Stimulated activated CD8-positive, alpha-beta memory T cell treated with anti-CD3 and anti-CD28 coated beads, Interleukin-7, amount 100 ng/mL, for 24 hours (primary cell): ENCODE measurements around the gene BNC2.

ENCODE experiments used
- DNase-seq: peaks from one replicate; pipeline ENCODE4 v3.0.0-alpha.2; 2020; ENCODE audit warnings: low read depth

Gene BNC2

DNA sequence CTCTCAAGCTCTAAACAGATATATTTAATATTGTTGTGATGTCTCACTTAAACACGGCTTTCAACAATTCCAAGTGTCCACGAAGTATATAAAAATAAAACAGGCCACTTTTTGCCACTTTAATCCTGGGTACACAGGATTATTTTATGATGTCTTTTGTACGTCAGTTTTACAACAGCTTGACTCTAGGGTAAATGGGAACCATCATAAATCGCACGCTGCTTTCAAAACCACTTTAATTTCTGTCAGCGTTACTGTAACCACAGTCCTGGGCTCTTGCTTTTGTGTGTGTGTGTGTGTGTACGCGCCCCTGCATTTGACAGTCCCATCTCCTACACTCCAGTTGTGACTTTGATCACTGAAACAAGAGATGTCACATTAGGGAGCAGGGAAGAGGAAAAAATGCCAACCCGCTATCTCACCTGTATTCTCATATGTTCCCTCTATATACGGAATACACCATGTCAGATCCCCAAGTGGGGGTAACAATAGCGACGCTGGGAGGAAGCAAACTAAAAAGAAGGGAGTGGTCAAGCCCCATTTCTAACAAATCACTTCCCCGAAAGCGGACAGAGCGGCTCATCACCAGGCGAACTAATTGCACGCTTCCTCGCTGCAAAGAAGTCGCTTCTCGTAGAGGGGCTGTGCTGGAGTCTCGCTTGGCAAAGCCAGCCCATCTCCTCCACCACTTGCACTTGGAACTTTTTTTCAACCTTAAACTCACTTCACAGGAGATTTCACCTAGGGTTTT lies 1.2 kb downstream of the BNC2 start:
- DNase-seq = no peak

GRCh38 chr9:16868701-16869100 lies 1.8 kb downstream of the BNC2 start:
- DNase-seq = no peak

GRCh38 chr9:16867576-16868311 lies 2.7 kb downstream of the BNC2 start:
- no peak for DNase-seq

DNA sequence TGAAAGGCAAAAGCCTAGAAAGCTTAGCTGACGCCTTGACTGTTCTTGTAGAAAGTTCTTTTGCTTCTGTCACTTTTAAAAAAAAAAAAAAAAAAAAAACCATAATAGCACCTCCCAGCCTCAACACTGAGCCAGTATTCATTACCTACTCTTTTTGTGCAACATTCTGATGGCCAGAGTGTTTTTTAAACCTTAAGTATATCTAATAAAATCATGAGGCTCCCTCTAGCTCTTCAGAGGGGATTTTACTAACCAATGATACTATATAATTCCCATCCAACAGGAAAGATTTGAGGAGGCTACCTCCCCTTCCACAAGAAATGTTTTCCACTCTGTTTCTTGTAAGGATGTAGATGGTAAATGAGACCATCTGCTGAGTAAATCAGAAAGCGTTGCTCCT lies 3.9 kb downstream of the BNC2 start:
- DNase-seq = no peak

GRCh38 chr9:16864649-16865434 lies 5.6 kb downstream of the BNC2 start:
- no peak for DNase-seq

DNA sequence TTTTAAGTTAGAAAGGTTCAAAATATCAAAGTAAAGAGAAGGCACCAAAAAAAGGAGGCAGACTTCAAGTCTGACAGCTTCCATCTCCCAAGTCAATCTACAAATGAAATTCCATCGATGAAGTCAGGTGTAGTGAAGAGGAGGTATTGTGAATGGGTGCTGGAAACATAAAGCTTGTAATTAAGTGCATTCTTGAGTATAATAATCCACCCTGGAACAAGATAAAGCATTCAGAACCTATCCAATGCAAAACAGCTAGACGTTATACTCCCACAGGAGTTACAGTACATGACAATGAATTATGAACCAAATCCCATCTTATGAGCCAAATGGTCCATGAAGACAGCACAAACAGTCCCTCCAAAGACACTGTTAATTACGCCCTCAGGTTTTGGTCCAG lies 22.3 kb downstream of the BNC2 start:
- DNase-seq = no peak

GRCh38 chr9:16846986-16847385 lies 23.5 kb downstream of the BNC2 start:
- no peak for DNase-seq

- no peak for DNase-seq
Observed at GRCh38 chr9:16846367-16846766, 24.1 kb downstream of the BNC2 start.

DNA sequence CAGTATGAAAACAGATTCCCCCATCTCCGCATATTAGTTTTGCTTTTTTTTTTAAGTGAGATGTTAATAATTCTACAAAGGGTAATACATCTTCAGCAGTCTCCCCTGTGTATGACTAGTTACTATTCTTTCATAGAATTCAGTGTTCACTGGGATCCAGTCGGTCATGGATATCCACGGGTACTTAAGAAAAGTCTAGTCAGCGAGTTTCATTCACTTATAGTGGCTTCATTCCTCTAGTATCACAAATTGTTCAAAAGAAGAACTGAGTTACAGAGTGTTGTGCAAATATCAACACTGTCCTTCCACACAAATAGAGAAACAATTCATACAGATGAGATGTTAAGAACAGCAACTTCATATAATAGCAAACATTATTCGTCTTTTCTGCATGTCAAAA lies 35.7 kb downstream of the BNC2 start:
- DNase-seq = no peak

DNA sequence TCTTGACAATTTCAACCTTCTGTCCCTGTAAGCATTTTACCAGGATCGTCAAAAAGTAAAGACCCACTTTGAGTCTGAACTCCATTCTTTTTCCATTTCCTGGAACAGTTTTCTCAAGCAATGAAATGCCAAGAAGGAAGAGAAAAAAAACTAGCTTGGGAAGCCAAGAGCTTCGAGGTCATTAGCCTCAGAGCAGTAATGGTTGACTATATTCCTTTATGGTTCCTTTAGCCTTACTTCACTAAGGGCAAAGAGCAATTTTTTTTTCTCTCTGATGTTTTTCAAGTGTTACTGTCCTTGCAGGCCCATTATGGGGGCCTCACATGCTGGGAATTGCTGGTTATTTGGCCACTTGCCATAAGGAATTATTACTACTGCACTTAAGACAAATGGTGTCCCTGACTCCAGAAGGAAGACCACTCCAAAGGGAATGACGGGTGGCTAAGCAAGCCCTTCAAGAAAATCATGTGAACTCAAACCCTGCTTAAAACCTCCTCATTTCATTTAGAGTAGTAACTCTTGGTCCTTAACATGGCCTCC lies 37.1 kb downstream of the BNC2 start:
- no peak for DNase-seq

GRCh38 chr9:16832101-16832500 lies 38.4 kb downstream of the BNC2 start:
- DNase-seq = no peak

DNA sequence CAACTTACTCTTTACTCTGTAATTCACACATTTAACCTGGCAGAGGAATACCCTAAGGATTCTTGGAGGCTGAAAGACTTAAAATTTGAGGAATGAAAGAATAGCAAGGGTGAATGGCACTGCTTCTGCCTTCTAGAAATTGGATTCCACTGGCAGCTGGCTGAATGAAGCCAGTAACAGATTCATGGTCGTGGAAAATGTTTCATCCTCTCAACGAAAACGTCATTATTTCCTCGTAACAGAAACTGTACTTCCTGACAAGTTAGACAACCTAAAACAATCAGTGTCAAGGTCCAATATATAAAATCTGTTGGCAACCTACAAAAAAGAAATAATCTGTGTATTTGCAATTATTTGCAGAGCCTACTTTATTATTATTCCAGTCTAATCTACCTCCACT lies 39.7 kb downstream of the BNC2 start:
- DNase-seq = no peak

DNA sequence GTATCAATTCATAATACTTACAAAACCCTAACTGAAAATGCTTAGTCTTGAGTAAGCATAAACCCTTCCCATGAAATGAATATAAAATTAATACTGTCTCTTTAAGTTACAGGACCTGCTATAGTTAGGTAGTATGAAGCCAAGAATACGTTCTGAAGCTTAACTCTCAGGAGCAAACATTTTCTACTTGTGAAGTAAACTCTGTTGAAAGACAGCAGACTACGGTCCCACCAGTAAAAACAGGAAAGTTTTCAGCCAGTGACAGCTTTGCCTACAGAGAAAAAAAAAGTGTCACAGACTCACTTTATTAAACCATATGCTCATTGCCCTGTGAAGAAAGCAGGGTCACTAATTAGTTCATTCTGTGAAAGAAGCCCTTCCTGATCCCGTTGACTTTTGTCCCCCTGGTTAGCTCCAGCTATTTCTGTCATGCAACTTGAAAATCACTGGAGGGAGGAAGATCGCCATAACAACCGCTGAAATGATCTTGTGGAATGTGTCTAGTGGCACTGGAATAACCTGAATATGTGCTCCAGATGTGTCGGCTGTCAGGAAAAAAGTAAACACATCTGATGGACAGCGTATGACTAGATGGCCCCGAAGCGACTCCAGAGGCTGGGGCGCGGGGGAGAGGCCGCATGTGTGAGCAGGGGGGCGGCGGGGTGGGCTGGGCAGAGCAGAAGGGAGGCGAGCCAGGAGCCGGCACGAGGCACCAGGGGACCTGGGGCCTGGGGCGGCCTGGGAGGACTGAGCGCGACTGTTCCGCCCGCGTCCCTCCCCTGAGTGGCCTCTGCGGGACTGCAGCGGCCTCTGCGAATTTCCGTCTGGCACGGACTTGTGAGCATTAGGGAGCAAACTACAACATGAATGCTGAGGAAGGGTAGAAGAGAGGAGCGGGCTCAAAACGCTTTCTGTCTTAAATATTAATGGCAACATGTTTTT lies 41.9 kb downstream of the BNC2 start:
- no peak for DNase-seq

DNA sequence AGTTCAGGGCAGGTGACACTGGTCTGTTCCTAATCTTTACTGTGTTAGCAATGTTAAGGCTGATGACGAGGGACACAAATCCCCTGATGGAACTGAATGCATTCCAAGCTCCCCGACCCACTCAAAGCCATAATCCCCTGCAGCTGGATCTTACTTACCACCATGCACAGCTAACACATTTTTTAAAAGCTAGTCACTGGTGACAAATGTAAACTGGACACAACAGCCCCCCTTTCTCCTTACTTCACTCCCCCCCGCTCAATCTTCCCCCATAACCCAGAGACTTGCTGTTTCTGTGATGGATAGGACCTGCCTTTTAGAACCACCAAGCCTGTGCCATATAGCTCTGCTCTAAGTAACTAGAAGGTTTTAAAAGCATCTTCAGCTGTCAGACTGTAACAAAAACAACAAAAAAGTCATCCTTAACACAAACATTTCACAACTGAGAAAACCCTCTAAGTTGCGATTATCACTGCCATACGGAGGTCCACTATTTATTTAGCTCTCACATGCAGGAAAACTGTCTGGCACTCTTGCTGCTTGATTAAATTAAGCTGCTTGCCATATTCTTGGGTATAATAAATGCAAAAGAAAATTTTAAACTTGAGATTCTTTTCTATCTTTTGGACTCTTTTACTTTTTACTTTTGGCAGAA lies 44.4 kb downstream of the BNC2 start:
- no peak for DNase-seq

DNA sequence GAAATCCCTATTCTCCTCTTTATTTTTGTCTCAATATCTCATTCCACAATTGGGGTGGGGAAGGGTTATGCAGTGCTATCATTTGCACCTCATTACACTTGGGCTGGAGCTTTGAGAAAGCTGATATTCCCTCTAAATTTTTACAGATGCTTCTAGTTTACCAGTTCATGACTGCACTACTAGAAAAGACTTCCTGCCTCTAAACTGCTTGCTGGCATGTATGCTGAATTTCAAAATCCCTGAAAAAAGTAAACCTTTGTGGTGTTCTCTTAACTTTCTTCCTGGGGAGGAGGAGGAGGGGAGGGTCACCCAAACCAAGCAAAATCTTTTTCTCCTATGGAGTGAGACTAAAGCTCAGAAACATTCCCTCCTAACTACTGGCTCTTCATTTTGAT lies 45.1 kb downstream of the BNC2 start:
- DNase-seq = no peak

- DNase-seq = no peak
Observed at GRCh38 chr9:16824545-16825330, 45.7 kb downstream of the BNC2 start.

DNA sequence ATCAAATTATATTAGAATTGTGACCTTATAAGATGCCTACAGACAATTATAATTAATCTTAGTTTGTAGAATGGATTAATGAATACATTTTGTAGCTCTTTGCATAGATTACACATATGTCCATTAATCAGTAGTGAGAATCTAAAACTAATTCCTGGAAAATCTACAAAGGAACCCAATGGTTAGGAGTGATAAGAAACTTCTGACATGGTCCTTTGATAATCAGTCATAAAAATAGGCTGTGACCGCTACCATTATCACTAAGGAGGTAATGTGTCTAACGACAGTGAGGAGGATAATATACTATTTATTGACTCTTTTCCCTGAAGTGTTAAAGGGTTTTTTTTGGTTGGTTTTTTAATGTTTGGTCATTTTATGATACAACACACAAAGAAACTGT lies 46.6 kb downstream of the BNC2 start:
- no peak for DNase-seq

DNA sequence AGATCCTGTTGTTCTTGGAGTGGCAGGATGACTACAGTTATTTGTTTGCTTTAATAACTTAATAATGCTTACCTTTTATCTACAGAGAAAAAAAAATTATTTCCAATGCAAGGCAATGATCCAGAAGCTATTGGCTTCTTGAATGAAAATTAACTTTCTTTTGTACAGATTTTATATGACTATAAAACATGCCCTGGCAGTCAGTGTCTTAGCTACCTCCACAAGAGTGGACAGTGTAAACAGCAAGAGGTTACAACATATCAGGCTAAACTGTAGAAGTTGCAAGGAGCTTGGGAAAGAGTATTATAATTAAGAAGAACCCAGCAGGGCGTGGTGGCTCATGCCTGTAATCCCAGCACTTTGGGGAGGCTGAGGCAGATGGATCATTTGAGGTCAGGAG lies 49.1 kb downstream of the BNC2 start:
- DNase-seq = no peak

DNA sequence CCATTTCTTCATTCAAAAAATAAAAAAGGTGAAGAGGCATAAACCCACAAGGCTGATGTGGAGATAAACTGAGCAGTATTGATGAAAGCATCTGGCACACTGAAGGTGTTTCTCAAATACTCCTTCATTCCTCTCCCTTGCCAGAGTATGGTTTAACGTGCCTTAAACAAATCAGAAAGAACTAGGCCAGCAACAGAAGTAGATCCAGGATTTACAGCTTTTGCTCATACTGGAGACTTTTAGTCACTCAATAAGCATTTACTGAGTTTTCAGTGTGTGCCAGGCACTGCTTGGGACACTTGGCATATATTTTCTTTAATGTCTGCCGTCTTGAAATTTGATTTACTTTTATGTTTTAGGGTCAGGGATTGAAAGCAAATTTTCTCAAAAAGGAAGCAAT lies 53.0 kb downstream of the BNC2 start:
- DNase-seq = no peak

DNA sequence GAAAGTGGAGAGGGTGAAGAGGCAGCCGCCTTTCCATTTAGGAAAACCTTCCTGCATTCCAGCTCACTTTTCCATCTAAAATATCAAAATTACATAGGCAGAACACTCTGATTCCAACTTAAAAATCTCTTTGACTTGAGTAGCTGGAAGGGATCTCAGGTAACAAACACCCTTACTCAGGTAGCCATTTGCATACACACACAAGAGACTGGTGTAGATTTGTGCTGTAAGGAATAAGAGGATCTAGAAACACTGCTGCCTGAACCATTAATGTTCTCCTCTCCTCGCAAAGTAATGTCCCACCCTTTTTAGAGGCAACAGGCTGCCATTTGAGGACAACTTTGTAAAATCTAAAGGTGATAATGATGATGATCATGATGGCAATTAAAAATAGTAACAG lies 53.5 kb downstream of the BNC2 start:
- no peak for DNase-seq
